ENCODE measurements around the gene SNX8. TPM values are rescaled to one million over a fixed set of nuclear protein-coding genes. Genes with fewer than 3 reads are reported as not detected.

The SNX8 gene
- total and polyA plus RNA-seq, 2 of the 13 experiments (the other 11 are each of a cell fraction or from before 2014, with no cell fraction given) = 20.6 to 45.2 TPM

DNA sequence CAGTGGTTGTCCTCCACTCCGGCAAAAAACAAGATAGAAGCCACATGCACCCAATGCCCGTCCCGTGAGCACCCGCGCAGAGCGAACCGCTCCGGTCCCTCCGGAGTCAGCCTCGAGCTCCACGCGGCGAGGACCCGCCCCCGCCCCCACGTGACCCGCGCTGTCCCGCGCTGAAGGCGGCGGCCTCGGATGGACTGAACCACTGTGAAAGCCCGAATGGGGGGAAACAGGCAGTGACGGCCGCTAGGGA, 39.6 kb upstream of the SNX8 start (continued):
- TF ChIP-seq, protein P1, sequence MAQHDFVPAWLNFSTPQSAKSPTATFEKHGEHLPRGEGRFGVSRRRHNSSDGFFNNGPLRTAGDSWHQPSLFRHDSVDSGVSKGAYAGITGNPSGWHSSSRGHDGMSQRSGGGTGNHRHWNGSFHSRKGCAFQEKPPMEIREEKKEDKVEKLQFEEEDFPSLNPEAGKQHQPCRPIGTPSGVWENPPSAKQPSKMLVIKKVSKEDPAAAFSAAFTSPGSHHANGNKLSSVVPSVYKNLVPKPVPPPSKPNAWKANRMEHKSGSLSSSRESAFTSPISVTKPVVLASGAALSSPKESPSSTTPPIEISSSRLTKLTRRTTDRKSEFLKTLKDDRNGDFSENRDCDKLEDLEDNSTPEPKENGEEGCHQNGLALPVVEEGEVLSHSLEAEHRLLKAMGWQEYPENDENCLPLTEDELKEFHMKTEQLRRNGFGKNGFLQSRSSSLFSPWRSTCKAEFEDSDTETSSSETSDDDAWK (CRISPR knock-in tag; IDR thresholded peaks at IDR 0.05) = no peak
- TF ChIP-seq CHD4 (IDR thresholded peaks at IDR 0.05; ENCODE audit: borderline replicate concordance, low read length) = no peak
- 0 out of 2 replicates have a peak, but pooled peaks have one; percentile 26 for TF ChIP-seq STAG1 (CRISPR knock-in tag; IDR thresholded peaks at IDR 0.05)
- TF ChIP-seq NFE2 (CRISPR knock-in tag; IDR thresholded peaks at IDR 0.05) = no peak
- peak; percentile 89; the same call in 1 of the 2 replicates for TF ChIP-seq TMF1 (CRISPR knock-in tag; IDR thresholded peaks at IDR 0.05; ENCODE audit: low read depth)
- no peak for TF ChIP-seq SNAI1 (CRISPR knock-in tag; IDR thresholded peaks at IDR 0.05; ENCODE audit: borderline replicate concordance)
- no peak for TF ChIP-seq ZNF260 (CRISPR knock-in tag; IDR thresholded peaks at IDR 0.05; ENCODE audit: borderline replicate concordance, low read depth)
- TF ChIP-seq HOXA3 (CRISPR knock-in tag; IDR thresholded peaks at IDR 0.05) = peak; percentile 56; the same call in 1 of the 2 replicates
- 0 out of 2 replicates have a peak, but pooled peaks have one; percentile 59 for TF ChIP-seq ZNF180 (CRISPR knock-in tag; IDR thresholded peaks at IDR 0.05; ENCODE audit: borderline replicate concordance, low read depth)
- no peak for TF ChIP-seq ZNF235 (CRISPR knock-in tag; IDR thresholded peaks at IDR 0.05; ENCODE audit: borderline replicate concordance)
- no peak; the same call in 1 of the 2 replicates for TF ChIP-seq ZNF543 (CRISPR knock-in tag; IDR thresholded peaks at IDR 0.05)
- TF ChIP-seq POLR2G (IDR thresholded peaks at IDR 0.05; ENCODE audit: low read depth, low read length) = peak; percentile 96
- peak; percentile 87 for TF ChIP-seq TGIF2 (CRISPR knock-in tag; IDR thresholded peaks at IDR 0.05)
- TF ChIP-seq, protein P2, sequence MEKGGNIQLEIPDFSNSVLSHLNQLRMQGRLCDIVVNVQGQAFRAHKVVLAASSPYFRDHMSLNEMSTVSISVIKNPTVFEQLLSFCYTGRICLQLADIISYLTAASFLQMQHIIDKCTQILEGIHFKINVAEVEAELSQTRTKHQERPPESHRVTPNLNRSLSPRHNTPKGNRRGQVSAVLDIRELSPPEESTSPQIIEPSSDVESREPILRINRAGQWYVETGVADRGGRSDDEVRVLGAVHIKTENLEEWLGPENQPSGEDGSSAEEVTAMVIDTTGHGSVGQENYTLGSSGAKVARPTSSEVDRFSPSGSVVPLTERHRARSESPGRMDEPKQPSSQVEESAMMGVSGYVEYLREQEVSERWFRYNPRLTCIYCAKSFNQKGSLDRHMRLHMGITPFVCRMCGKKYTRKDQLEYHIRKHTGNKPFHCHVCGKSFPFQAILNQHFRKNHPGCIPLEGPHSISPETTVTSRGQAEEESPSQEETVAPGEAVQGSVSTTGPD (CRISPR knock-in tag; IDR thresholded peaks at IDR 0.05) = no peak
- TF ChIP-seq SUZ12 (IDR thresholded peaks at IDR 0.05; ENCODE audit: low read depth, low read length) = no peak
- TF ChIP-seq, protein P3, sequence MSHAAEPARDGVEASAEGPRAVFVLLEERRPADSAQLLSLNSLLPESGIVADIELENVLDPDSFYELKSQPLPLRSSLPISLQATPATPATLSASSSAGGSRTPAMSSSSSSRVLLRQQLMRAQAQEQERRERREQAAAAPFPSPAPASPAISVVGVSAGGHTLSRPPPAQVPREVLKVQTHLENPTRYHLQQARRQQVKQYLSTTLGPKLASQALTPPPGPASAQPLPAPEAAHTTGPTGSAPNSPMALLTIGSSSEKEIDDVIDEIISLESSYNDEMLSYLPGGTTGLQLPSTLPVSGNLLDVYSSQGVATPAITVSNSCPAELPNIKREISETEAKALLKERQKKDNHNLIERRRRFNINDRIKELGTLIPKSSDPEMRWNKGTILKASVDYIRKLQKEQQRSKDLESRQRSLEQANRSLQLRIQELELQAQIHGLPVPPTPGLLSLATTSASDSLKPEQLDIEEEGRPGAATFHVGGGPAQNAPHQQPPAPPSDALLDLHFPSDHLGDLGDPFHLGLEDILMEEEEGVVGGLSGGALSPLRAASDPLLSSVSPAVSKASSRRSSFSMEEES (CRISPR knock-in tag; IDR thresholded peaks at IDR 0.05) = peak; percentile 95
- TF ChIP-seq, protein P4, sequence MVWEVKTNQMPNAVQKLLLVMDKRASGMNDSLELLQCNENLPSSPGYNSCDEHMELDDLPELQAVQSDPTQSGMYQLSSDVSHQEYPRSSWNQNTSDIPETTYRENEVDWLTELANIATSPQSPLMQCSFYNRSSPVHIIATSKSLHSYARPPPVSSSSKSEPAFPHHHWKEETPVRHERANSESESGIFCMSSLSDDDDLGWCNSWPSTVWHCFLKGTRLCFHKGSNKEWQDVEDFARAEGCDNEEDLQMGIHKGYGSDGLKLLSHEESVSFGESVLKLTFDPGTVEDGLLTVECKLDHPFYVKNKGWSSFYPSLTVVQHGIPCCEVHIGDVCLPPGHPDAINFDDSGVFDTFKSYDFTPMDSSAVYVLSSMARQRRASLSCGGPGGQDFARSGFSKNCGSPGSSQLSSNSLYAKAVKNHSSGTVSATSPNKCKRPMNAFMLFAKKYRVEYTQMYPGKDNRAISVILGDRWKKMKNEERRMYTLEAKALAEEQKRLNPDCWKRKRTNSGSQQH (CRISPR knock-in tag; IDR thresholded peaks at IDR 0.05; ENCODE audit: low read depth) = no peak
- no peak for TF ChIP-seq ZBTB7A (CRISPR knock-in tag; IDR thresholded peaks at IDR 0.05)
- TF ChIP-seq ZNF773 (CRISPR knock-in tag; IDR thresholded peaks at IDR 0.05; ENCODE audit: borderline replicate concordance) = peak; percentile 93; the same call in 1 of the 2 replicates
- TF ChIP-seq ZBTB20 (CRISPR knock-in tag; IDR thresholded peaks at IDR 0.05; ENCODE audit: borderline replicate concordance, low read depth) = peak; percentile 89
- TF ChIP-seq ZNF230 (CRISPR knock-in tag; IDR thresholded peaks at IDR 0.05) = peak; percentile 64; the same call in 1 of the 2 replicates
- TF ChIP-seq TBL1XR1 (IDR thresholded peaks at IDR 0.05; ENCODE audit: borderline replicate concordance, low read length, partially characterized antibody) = peak; percentile 38
- TF ChIP-seq KDM4B (CRISPR knock-in tag; IDR thresholded peaks at IDR 0.05) = no peak
- no peak for TF ChIP-seq NFE2L1 (CRISPR knock-in tag; IDR thresholded peaks at IDR 0.05; ENCODE audit: borderline replicate concordance)
- TF ChIP-seq RARG (CRISPR knock-in tag; IDR thresholded peaks at IDR 0.05; ENCODE audit: low read depth) = no peak

All from HepG2 (cell line).